Measurements from ENCODE around the gene HNRNPR.

- TF ChIP-seq CTCF (IDR thresholded peaks at IDR 0.05) (no peak), POLR2A (IDR thresholded peaks at IDR 0.05) (no peak)
Observed at GRCh38 chr1:23380719-23381118, 36.6 kb upstream of the HNRNPR start.
